Measurements from ENCODE around the gene BMPR1A. TPM values are rescaled to one million over a fixed set of nuclear protein-coding genes. Genes with fewer than 3 reads are reported as not detected.

Gene BMPR1A
- total and polyA plus RNA-seq, 4 donors = 2.2 to 16.0 (median 8.9) TPM

DNA sequence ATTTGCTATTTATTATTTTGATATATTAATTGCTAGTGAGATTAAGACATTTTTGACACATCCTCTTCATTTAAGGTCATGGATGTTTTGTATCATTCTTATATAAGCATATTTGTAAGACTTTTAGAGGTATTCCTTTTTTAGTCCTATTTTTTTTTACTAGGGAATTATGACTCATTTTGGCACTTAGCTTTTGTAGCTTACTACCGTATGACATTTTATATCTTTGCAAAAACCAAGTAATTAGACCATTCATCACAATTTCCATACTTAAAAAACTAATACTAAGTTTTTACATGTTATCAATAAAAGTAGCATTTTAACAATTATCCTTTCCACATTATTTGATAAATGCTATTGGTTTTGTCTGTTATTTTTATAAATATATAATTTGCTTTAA is 41.6 kb downstream of the BMPR1A start:
- Histone ChIP-seq H3K9me3 (ENCODE audit: control insufficient read depth in 4 of 4, low read length in 3 of 4) (no peaks in the 10 kb centered on the region), H3K27ac (ENCODE audit: low read depth in 1 of 2, low read length in 2 of 2) (no peak overlapping the region), H3K4me3 (ENCODE audit: low read depth in 1 of 3, low read length in 3 of 3) (no peak overlapping the region), H3K9ac (ENCODE audit: low read depth in 1 of 2, low read length in 2 of 2) (no peak overlapping the region), H3K27me3 (ENCODE audit: control insufficient read depth in 4 of 4, insufficient read depth in 4 of 4, low read length in 3 of 4) (no peaks in the 10 kb centered on the region), H3K36me3 (ENCODE audit: control insufficient read depth in 4 of 4, insufficient read depth in 3 of 4, low read depth in 1 of 4, low read length in 3 of 4) (no peaks in the 10 kb centered on the region), H3K4me1 (ENCODE audit: control insufficient read depth in 4 of 4, insufficient read depth in 4 of 4, low read length in 3 of 4) (no peaks in the 10 kb centered on the region)
- no peak for DNase-seq (ENCODE audit: low spot score)
- WGBS = 86% methylated on average over 1 of the region's 1 CpG
- TF ChIP-seq, protein P1, sequence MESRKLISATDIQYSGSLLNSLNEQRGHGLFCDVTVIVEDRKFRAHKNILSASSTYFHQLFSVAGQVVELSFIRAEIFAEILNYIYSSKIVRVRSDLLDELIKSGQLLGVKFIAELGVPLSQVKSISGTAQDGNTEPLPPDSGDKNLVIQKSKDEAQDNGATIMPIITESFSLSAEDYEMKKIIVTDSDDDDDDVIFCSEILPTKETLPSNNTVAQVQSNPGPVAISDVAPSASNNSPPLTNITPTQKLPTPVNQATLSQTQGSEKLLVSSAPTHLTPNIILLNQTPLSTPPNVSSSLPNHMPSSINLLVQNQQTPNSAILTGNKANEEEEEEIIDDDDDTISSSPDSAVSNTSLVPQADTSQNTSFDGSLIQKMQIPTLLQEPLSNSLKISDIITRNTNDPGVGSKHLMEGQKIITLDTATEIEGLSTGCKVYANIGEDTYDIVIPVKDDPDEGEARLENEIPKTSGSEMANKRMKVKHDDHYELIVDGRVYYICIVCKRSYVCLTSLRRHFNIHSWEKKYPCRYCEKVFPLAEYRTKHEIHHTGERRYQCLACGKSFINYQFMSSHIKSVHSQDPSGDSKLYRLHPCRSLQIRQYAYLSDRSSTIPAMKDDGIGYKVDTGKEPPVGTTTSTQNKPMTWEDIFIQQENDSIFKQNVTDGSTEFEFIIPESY (IDR thresholded peaks at IDR 0.05) = no peak
- TF ChIP-seq YY1 (IDR thresholded peaks at IDR 0.05) (no peak), HNF4A (conservative IDR thresholded peaks at IDR 0.05) (no peak), RAD21 (IDR thresholded peaks at IDR 0.05) (no peak)

GRCh38 chr10:86798611-86799010 is 42.2 kb downstream of the BMPR1A start:
- no peak overlapping the region for H3K9ac ChIP-seq (ENCODE audit: low read depth in 1 of 2, low read length in 2 of 2)
- whole genome bisulfite sequencing = 72% methylated on average over 1 of the region's 1 CpG
- H3K4me3 ChIP-seq (ENCODE audit: low read depth in 1 of 3, low read length in 3 of 3) = no peak overlapping the region
- no peak overlapping the region for H3K27ac ChIP-seq (ENCODE audit: low read depth in 1 of 2, low read length in 2 of 2)
- H3K27me3 ChIP-seq (ENCODE audit: control insufficient read depth in 4 of 4, insufficient read depth in 4 of 4, low read length in 3 of 4) = no peaks in the 10 kb centered on the region
- TF ChIP-seq SP1 (IDR thresholded peaks at IDR 0.05) (no peak), GABPA (IDR thresholded peaks at IDR 0.05 in 1 of 2, conservative IDR thresholded peaks at IDR 0.05 in 1 of 2) (no peak), HNF4A (conservative IDR thresholded peaks at IDR 0.05) (no peak), EGR1 (IDR thresholded peaks at IDR 0.05; ENCODE audit: low read depth in 2 of 2) (no peak), JUND (IDR thresholded peaks at IDR 0.05) (no peak), RAD21 (IDR thresholded peaks at IDR 0.05) (no peak), HNF4G (IDR thresholded peaks at IDR 0.05) (no peak), RXRA (IDR thresholded peaks at IDR 0.05) (no peak), YY1 (IDR thresholded peaks at IDR 0.05) (no peak), REST (IDR thresholded peaks at IDR 0.05) (no peak)
- TF ChIP-seq, protein P2, sequence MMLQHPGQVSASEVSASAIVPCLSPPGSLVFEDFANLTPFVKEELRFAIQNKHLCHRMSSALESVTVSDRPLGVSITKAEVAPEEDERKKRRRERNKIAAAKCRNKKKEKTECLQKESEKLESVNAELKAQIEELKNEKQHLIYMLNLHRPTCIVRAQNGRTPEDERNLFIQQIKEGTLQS (IDR thresholded peaks at IDR 0.05) = no peak
- TF ChIP-seq, protein P3, sequence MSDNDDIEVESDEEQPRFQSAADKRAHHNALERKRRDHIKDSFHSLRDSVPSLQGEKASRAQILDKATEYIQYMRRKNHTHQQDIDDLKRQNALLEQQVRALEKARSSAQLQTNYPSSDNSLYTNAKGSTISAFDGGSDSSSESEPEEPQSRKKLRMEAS (IDR thresholded peaks at IDR 0.05) = no peak
- TF ChIP-seq, protein P4, sequence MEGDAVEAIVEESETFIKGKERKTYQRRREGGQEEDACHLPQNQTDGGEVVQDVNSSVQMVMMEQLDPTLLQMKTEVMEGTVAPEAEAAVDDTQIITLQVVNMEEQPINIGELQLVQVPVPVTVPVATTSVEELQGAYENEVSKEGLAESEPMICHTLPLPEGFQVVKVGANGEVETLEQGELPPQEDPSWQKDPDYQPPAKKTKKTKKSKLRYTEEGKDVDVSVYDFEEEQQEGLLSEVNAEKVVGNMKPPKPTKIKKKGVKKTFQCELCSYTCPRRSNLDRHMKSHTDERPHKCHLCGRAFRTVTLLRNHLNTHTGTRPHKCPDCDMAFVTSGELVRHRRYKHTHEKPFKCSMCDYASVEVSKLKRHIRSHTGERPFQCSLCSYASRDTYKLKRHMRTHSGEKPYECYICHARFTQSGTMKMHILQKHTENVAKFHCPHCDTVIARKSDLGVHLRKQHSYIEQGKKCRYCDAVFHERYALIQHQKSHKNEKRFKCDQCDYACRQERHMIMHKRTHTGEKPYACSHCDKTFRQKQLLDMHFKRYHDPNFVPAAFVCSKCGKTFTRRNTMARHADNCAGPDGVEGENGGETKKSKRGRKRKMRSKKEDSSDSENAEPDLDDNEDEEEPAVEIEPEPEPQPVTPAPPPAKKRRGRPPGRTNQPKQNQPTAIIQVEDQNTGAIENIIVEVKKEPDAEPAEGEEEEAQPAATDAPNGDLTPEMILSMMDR (IDR thresholded peaks at IDR 0.05; ENCODE audit: low read depth, low read length, missing input control) = no peak
- TF ChIP-seq, protein P1 (IDR thresholded peaks at IDR 0.05) = no peak
- H3K4me1 ChIP-seq (ENCODE audit: control insufficient read depth in 4 of 4, insufficient read depth in 4 of 4, low read length in 3 of 4) = no peaks in the 10 kb centered on the region
- no peaks in the 10 kb centered on the region for H3K9me3 ChIP-seq (ENCODE audit: control insufficient read depth in 4 of 4, low read length in 3 of 4)
- no peaks in the 10 kb centered on the region for H3K36me3 ChIP-seq (ENCODE audit: control insufficient read depth in 4 of 4, insufficient read depth in 3 of 4, low read depth in 1 of 4, low read length in 3 of 4)
- no peak for DNase-seq (ENCODE audit: low spot score)
